Endodermal cell (in vitro differentiated cells): ENCODE measurements around the gene PRR29. TPM values are rescaled to one million over a fixed set of nuclear protein-coding genes. Genes with fewer than 3 reads are reported as not detected.

ENCODE experiments used
- DNase-seq: peaks from one replicate; pipeline ENCODE4 v3.0.0-alpha.2; 2017
- H3K27ac ChIP-seq: 2 replicates; pipeline ENCODE4 v1.5.1; 2013; ENCODE audit warnings: mild to moderate bottlenecking, low read depth, low read length, moderate library complexity
- H3K27me3 ChIP-seq: 2 replicates; pipeline ENCODE4 v1.6.1; 2013; ENCODE audit warnings: mild to moderate bottlenecking, low read length, moderate library complexity; ENCODE audit not compliant: insufficient read depth, control insufficient read depth, poor library complexity, severe bottlenecking
- H3K36me3 ChIP-seq: 2 replicates; pipeline ENCODE4 v1.7.0; 2013; ENCODE audit warnings: mild to moderate bottlenecking, low read length, moderate library complexity; ENCODE audit not compliant: control insufficient read depth, insufficient read depth
- H3K4me1 ChIP-seq: one replicate; pipeline ENCODE4 v1.7.0; 2013; ENCODE audit warnings: low read length; ENCODE audit not compliant: control insufficient read depth, insufficient read depth
- H3K4me3 ChIP-seq: 2 replicates; pipeline ENCODE4 v1.5.1; 2013; ENCODE audit warnings: mild to moderate bottlenecking, low read length, moderate library complexity
- H3K9ac ChIP-seq: 2 replicates; pipeline ENCODE4 v1.6.1; 2013; ENCODE audit warnings: mild to moderate bottlenecking, low read length, moderate library complexity; ENCODE audit not compliant: poor library complexity, severe bottlenecking; ENCODE audit errors: extremely low read depth
- H3K9me3 ChIP-seq: 2 replicates; pipeline ENCODE4 v1.6.1; 2013; ENCODE audit warnings: mild to moderate bottlenecking, low read length, moderate library complexity; ENCODE audit not compliant: control insufficient read depth
- H3K27ac Mint-ChIP-seq: 2 replicates; pipeline ENCODE4 v1.8.0; 2020; ENCODE audit warnings: mixed read lengths
- H3K27me3 Mint-ChIP-seq: 2 replicates; pipeline ENCODE4 v1.8.0; 2021; ENCODE audit warnings: mild to moderate bottlenecking, mixed read lengths; ENCODE audit not compliant: insufficient read depth
- H3K36me3 Mint-ChIP-seq: 2 replicates; pipeline ENCODE4 v1.8.0; 2020; ENCODE audit warnings: low read depth, mixed read lengths
- H3K4me1 Mint-ChIP-seq: 2 replicates; pipeline ENCODE4 v1.8.0; 2020; ENCODE audit warnings: mixed read lengths
- H3K4me3 Mint-ChIP-seq: 2 replicates; pipeline ENCODE4 v1.8.0; 2020; ENCODE audit warnings: mild to moderate bottlenecking, moderate library complexity, mixed read lengths
- H3K9me3 Mint-ChIP-seq: 2 replicates; pipeline ENCODE4 v1.8.0; 2020; ENCODE audit warnings: mild to moderate bottlenecking, mixed read lengths
- CTCF ChIP-seq: fragments of 200-600 bp; sonication (generic); conservative IDR thresholded peaks from 2 replicates; pipeline ENCODE4 v1.5.0; 2021; ENCODE audit warnings: antibody characterized with exemption, mild to moderate bottlenecking
- WGBS, 2 experiments: methylation state at CpG; one replicate each; pipeline versions ENCODE4 v1.1.5 to v1.1.7; 2013; ENCODE audit warnings: missing lambda C conversion rate in 2 of 2, mixed read lengths in 1 of 2; ENCODE audit not compliant: insufficient coverage in 1 of 2, insufficient read length in 1 of 2; 5-methylcytosine and 5-hydroxymethylcytosine counted together
- total RNA-seq, 2 donors: library from RNA; stranded (reverse); fragmentation: NEBNext Ultra II Directional in 1 of 2; extraction: Animal tissue kit (Norgen Biotek cat#: 25700) in 1 of 2; gene quantifications; 2 replicates in 1 of 2; 3 replicates in 1 of 2; pipeline ENCODE4 v1.2.1, GENCODE V29; 2021

The PRR29 gene
- total RNA-seq, 2 donors from 2014 or later, result 3.3 to 6.1 TPM

GRCh38 chr17:63988127-63988478 lies 10.0 kb upstream of the PRR29 start:
- H3K9ac ChIP-seq, result no peak overlapping the region
- H3K9me3 ChIP-seq, result no peaks in the 10 kb centered on the region
- no peaks in the 10 kb centered on the region for H3K36me3 ChIP-seq
- 72 to 90% methylated on average over 3 to 5 of the region's 5 CpGs for WGBS, 2 experiments
- H3K27me3 Mint-ChIP-seq, result peaks cover 20% of the 10 kb centered on the region
- DNase-seq, result no peak
- H3K9me3 Mint-ChIP-seq, result peaks cover under 1% of the 10 kb centered on the region
- no peaks in the 10 kb centered on the region for H3K36me3 Mint-ChIP-seq
- H3K27ac Mint-ChIP-seq, result no peak overlapping the region
- peaks cover 6% of the 10 kb centered on the region for H3K4me1 Mint-ChIP-seq
- H3K27ac ChIP-seq, result no peak overlapping the region
- H3K4me1 ChIP-seq, result no peaks in the 10 kb centered on the region
- H3K4me3 Mint-ChIP-seq, result no peak overlapping the region
- H3K4me3 ChIP-seq, result no peak overlapping the region
- TF ChIP-seq CTCF, result no peak
- peaks cover 15% of the 10 kb centered on the region for H3K27me3 ChIP-seq

- no peak overlapping the region for H3K4me3 Mint-ChIP-seq
- H3K9me3 ChIP-seq, result no peaks in the 10 kb centered on the region
- H3K4me3 ChIP-seq, result no peak overlapping the region
- H3K36me3 ChIP-seq, result no peaks in the 10 kb centered on the region
- H3K9ac ChIP-seq, result no peak overlapping the region
- H3K27me3 ChIP-seq, result peaks cover 21% of the 10 kb centered on the region
- no peaks in the 10 kb centered on the region for H3K9me3 Mint-ChIP-seq
- no peaks in the 10 kb centered on the region for H3K36me3 Mint-ChIP-seq
- TF ChIP-seq CTCF, result no peak
- WGBS, 2 experiments, result 62 to 64% methylated on average over 18 to 35 of the region's 35 CpGs
- DNase-seq, result peak; percentile 90
- H3K27ac Mint-ChIP-seq, result no peak overlapping the region
- H3K27me3 Mint-ChIP-seq, result peaks cover 26% of the 10 kb centered on the region
- H3K27ac ChIP-seq, result no peak overlapping the region
- H3K4me1 ChIP-seq, result no peaks in the 10 kb centered on the region
- peaks cover 6% of the 10 kb centered on the region for H3K4me1 Mint-ChIP-seq
These were observed 9.2 kb upstream of the PRR29 start for GRCh38 chr17:63988741-63989621.

- 91 to 92% methylated on average over 19 to 21 of the region's 21 CpGs for WGBS, 2 experiments
- H3K27me3 Mint-ChIP-seq, result peaks cover 33% of the 10 kb centered on the region
- no peak overlapping the region for H3K4me3 Mint-ChIP-seq
- peaks cover 23% of the 10 kb centered on the region for H3K27me3 ChIP-seq
- H3K36me3 ChIP-seq, result no peaks in the 10 kb centered on the region
- no peak overlapping the region for H3K27ac ChIP-seq
- H3K9ac ChIP-seq, result no peak overlapping the region
- TF ChIP-seq CTCF, result no peak
- no peak overlapping the region for H3K27ac Mint-ChIP-seq
- H3K4me1 Mint-ChIP-seq, result peaks cover 6% of the 10 kb centered on the region
- H3K9me3 ChIP-seq, result no peaks in the 10 kb centered on the region
- H3K4me1 ChIP-seq, result no peaks in the 10 kb centered on the region
- H3K4me3 ChIP-seq, result no peak overlapping the region
- H3K9me3 Mint-ChIP-seq, result no peaks in the 10 kb centered on the region
- H3K36me3 Mint-ChIP-seq, result no peaks in the 10 kb centered on the region
- DNase-seq, result no peak
These were observed 8.4 kb upstream of the PRR29 start for GRCh38 chr17:63989622-63990345.
